Ishikawa (cell line): ENCODE data around the gene TSPAN14.

Source experiments
- CEBPB ChIP-seq: IDR thresholded peaks from 2 replicates; pipeline ENCODE4 v1.6.1; 2012
- CREB1 ChIP-seq: IDR thresholded peaks from 2 replicates; pipeline ENCODE4 v1.6.1; 2012; ENCODE audit warnings: low read depth
- EGR1 ChIP-seq: IDR thresholded peaks from 2 replicates; pipeline ENCODE4 v1.6.1; 2012
- EP300 ChIP-seq: IDR thresholded peaks from 2 replicates; pipeline ENCODE4 v1.6.1; 2012; ENCODE audit warnings: borderline replicate concordance
- FOXM1 ChIP-seq: IDR thresholded peaks from 2 replicates; pipeline ENCODE4 v1.6.1; 2012; ENCODE audit warnings: low read depth, borderline replicate concordance
- MAX ChIP-seq: IDR thresholded peaks from 2 replicates; pipeline ENCODE4 v1.6.1; 2012
- NFIC ChIP-seq: IDR thresholded peaks from 2 replicates; pipeline ENCODE4 v1.6.1; 2012
- RAD21 ChIP-seq: IDR thresholded peaks from 2 replicates; pipeline ENCODE4 v1.6.1; 2012; ENCODE audit warnings: low read depth
- REST ChIP-seq: IDR thresholded peaks from 2 replicates; pipeline ENCODE4 v1.6.1; 2012; ENCODE audit warnings: low read depth, mild to moderate bottlenecking
- TAF1 ChIP-seq: IDR thresholded peaks from 2 replicates; pipeline ENCODE4 v1.6.1; 2012; ENCODE audit warnings: low read depth, mild to moderate bottlenecking
- TCF12 ChIP-seq: IDR thresholded peaks from 2 replicates; pipeline ENCODE4 v1.6.1; 2012; ENCODE audit warnings: low read depth
- TEAD4 ChIP-seq: IDR thresholded peaks from 2 replicates; pipeline ENCODE4 v1.6.1; 2012
- USF1 ChIP-seq: IDR thresholded peaks from 2 replicates; pipeline ENCODE4 v1.6.1; 2012
- YY1 ChIP-seq: IDR thresholded peaks from 2 replicates; pipeline ENCODE4 v1.6.1; 2012; ENCODE audit warnings: low read depth
- ZBTB7A ChIP-seq: IDR thresholded peaks from 2 replicates; pipeline ENCODE4 v1.6.1; 2012; ENCODE audit warnings: low read depth

The TSPAN14 gene

GRCh38 chr10:80537086-80537735, 83.1 kb downstream of the TSPAN14 start:
- TF ChIP-seq EGR1 = no peak
- TF ChIP-seq USF1 = no peak
- TF ChIP-seq NFIC = no peak
- TF ChIP-seq TAF1 = no peak

GRCh38 chr10:80537736-80538480, 83.8 kb downstream of the TSPAN14 start, which contains the start of gene SH2D4B:
SH2D4B (plus strand) TSS chr10:80537902; CDS start chr10:80538332, 430 bp downstream.
- no peak for TF ChIP-seq EGR1
- no peak for TF ChIP-seq TAF1
- TF ChIP-seq CEBPB = no peak
- TF ChIP-seq MAX = no peak
- TF ChIP-seq CREB1 = no peak
- TF ChIP-seq RAD21 = no peak
- TF ChIP-seq TCF12 = no peak
- TF ChIP-seq USF1 = no peak
- TF ChIP-seq REST = no peak
- no peak for TF ChIP-seq TEAD4
- no peak for TF ChIP-seq ZBTB7A
- TF ChIP-seq EP300 = no peak
- no peak for TF ChIP-seq YY1
- no peak for TF ChIP-seq NFIC
- TF ChIP-seq FOXM1 = no peak

- TF ChIP-seq TAF1 (no peak), EP300 (no peak), REST (no peak), ZBTB7A (no peak), TEAD4 (no peak), USF1 (no peak), CREB1 (no peak), CEBPB (no peak), RAD21 (no peak), YY1 (no peak), NFIC (no peak), MAX (no peak), TCF12 (no peak), EGR1 (no peak), FOXM1 (no peak)
These were observed 84.5 kb downstream of the TSPAN14 start for GRCh38 chr10:80538481-80539185.

GRCh38 chr10:80539421-80540031, 85.4 kb downstream of the TSPAN14 start:
- no peak for TF ChIP-seq TAF1
- TF ChIP-seq CEBPB = no peak
- no peak for TF ChIP-seq TCF12
- TF ChIP-seq TEAD4 = no peak
- no peak for TF ChIP-seq ZBTB7A

- TF ChIP-seq NFIC (no peak), RAD21 (no peak)
These were observed 86.0 kb downstream of the TSPAN14 start for GRCh38 chr10:80540136-80540535.
